Bone marrow (tissue), 2 donors: ENCODE data around the gene ZMYND15.

ENCODE experiments used
- DNase-seq, 2 donors: peaks; one replicate each; lab custom pipeline; 2025; lab: John Stamatoyannopoulos, UW

ZMYND15 gene

GRCh38 chr17:4786516-4786915, 46.9 kb downstream of the ZMYND15 start:
- DNase-seq: no peak

GRCh38 chr17:4788159-4788806, 48.6 kb downstream of the ZMYND15 start:
- no peak for DNase-seq

GRCh38 chr17:4788807-4789700, 49.4 kb downstream of the ZMYND15 start, which contains the start of gene GLTPD2:
TSS of gene GLTPD2 (plus strand) at chr17:4788964. CDS start at chr17:4789012, 48 bp downstream.
- no peak for DNase-seq

- DNase-seq: no peak
These were observed 50.0 kb downstream of the ZMYND15 start for GRCh38 chr17:4789701-4789950.

GRCh38 chr17:4789951-4790704, 50.5 kb downstream of the ZMYND15 start:
- peak; percentile 81 to 92 for DNase-seq

- DNase-seq: no peak
These were observed 51.1 kb downstream of the ZMYND15 start for GRCh38 chr17:4790705-4791088.

GRCh38 chr17:4795168-4795567, 55.5 kb downstream of the ZMYND15 start:
- DNase-seq: no peak
